ENCODE measurements around the gene CPLANE1. TPM values are rescaled to one million over a fixed set of nuclear protein-coding genes. Genes with fewer than 3 reads are reported as not detected.
"Not testable (repeated sequence)": the region's sequence is repeated elsewhere in the genome, so short reads cannot be mapped to it uniquely, and the experiment has no call there.

Gene CPLANE1
- total RNA-seq, 1 experiment from 2014 or later = 15.3 TPM

DNA sequence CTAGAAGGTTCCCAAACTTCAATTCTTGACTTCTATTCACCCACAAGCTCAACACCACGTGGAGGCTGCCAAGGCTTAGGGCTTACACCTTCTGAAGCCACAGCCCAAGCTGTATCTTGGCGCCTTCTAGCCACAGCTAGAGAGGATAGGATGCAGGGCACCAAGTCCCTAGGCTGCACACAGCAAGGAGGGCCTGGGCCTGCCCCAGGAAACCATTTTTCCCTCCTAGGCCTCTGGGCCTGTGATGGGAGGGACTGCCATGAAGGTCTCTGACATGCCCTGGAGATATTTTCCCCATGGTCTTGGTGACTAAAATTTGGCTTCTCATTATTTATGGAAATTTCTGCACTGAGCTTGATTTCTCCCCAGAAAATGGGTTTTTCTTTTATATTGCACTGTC lies 112.5 kb downstream of the CPLANE1 start:
- Mint-ChIP-seq H3K9me3 (ENCODE audit: unreplicated experiment) (peaks cover 26% of the 10 kb centered on the region), H3K4me1 (ENCODE audit: low read depth, unreplicated experiment) (no peaks in the 10 kb centered on the region), H3K27ac (ENCODE audit: unreplicated experiment) (no peak overlapping the region), H3K4me3 (ENCODE audit: unreplicated experiment) (no peak overlapping the region), H3K36me3 (ENCODE audit: insufficient read depth, unreplicated experiment) (peaks cover 44% of the 10 kb centered on the region), H3K27me3 (ENCODE audit: insufficient read depth, unreplicated experiment) (no peaks in the 10 kb centered on the region)
- Histone ChIP-seq H3K27me3 (replicated peaks; ENCODE audit: control insufficient read depth, insufficient read depth, low read length) (no peaks in the 10 kb centered on the region), H3K9me3 (peaks cover 25% of the 10 kb centered on the region), H3K4me3 (ENCODE audit: low read depth, low read length) (no peak overlapping the region), H3K4me1 (no peaks in the 10 kb centered on the region), H3K36me3 (ENCODE audit: control insufficient read depth, insufficient read depth, low read length) (peaks cover 1% of the 10 kb centered on the region; the same call in 1 of the 2 replicates)
- ChIA-PET CTCF (no interaction called here), POLR2A (no interaction called here)
- intact Hi-C loops (cut with micrococcal nuclease; ENCODE audit: unreplicated experiment) = no loop called here
- BruUV-seq (replicated peaks) = no TSS peak
- TF ChIP-seq, protein P1, sequence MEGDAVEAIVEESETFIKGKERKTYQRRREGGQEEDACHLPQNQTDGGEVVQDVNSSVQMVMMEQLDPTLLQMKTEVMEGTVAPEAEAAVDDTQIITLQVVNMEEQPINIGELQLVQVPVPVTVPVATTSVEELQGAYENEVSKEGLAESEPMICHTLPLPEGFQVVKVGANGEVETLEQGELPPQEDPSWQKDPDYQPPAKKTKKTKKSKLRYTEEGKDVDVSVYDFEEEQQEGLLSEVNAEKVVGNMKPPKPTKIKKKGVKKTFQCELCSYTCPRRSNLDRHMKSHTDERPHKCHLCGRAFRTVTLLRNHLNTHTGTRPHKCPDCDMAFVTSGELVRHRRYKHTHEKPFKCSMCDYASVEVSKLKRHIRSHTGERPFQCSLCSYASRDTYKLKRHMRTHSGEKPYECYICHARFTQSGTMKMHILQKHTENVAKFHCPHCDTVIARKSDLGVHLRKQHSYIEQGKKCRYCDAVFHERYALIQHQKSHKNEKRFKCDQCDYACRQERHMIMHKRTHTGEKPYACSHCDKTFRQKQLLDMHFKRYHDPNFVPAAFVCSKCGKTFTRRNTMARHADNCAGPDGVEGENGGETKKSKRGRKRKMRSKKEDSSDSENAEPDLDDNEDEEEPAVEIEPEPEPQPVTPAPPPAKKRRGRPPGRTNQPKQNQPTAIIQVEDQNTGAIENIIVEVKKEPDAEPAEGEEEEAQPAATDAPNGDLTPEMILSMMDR (IDR thresholded peaks at IDR 0.05; ENCODE audit: insufficient read depth in 1 of 2, low read depth in 1 of 2, low read length in 1 of 2, severe bottlenecking in 1 of 2, unreplicated experiment in 1 of 2) = no peak
- DNase-seq = no peak

DNA sequence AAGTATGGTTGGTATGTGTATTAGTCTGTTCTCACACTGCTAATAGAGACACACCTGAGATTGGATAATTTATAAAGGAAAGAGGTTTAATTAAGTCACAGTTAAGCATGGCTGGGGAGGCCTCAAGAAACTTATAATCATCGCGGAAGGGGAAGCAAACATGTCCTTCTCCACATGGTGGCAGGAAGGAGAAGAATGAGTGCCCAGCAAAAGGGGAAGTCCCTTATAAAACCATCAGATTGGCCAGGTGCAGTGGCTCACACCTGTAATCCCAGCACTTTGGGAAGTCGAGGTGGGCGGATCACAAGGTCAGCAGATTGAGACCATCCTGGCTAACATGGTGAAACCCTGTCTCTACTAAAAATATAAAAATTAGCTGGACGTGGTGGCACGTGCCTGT lies 113.9 kb downstream of the CPLANE1 start:
- CTCF ChIA-PET; H3K4me3 Mint-ChIP-seq (ENCODE audit: unreplicated experiment); DNase-seq; H3K27me3 ChIP-seq (replicated peaks; ENCODE audit: control insufficient read depth, insufficient read depth, low read length); H3K4me1 Mint-ChIP-seq (ENCODE audit: low read depth, unreplicated experiment); H3K36me3 ChIP-seq (ENCODE audit: control insufficient read depth, insufficient read depth, low read length); H3K4me1 ChIP-seq; H3K4me3 ChIP-seq (ENCODE audit: low read depth, low read length); intact Hi-C loops (cut with micrococcal nuclease; ENCODE audit: unreplicated experiment); H3K27ac Mint-ChIP-seq (ENCODE audit: unreplicated experiment); BruUV-seq (replicated peaks); H3K27me3 Mint-ChIP-seq (ENCODE audit: insufficient read depth, unreplicated experiment); POLR2A ChIA-PET: not testable (repeated sequence)
- peaks cover 44% of the 10 kb centered on the region for H3K36me3 Mint-ChIP-seq (ENCODE audit: insufficient read depth, unreplicated experiment)
- peaks cover 26% of the 10 kb centered on the region for H3K9me3 Mint-ChIP-seq (ENCODE audit: unreplicated experiment)
- peaks cover 25% of the 10 kb centered on the region for H3K9me3 ChIP-seq

DNA sequence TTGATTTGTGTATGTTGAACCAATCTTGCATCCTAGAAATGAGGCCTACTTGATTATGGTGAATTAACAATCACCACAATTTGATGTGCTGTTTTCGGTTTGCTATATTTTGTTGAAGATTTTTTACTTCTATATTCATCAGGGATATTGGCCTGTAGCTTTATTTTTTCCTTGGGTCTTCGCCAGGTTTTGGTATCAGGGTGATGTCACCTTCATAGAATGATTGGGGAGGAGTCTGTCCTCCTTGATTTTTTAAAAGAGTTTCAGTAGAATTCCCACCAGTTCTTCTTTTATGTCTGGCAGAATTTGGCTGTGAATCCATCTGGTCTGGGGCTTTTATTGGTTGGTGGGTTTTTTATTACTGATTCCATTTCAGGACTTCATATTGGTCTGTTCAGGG lies 115.2 kb downstream of the CPLANE1 start:
- DNase-seq = no peak
- no peak overlapping the region for H3K27ac Mint-ChIP-seq (ENCODE audit: unreplicated experiment)
- H3K4me1 ChIP-seq = no peaks in the 10 kb centered on the region
- peaks cover 1% of the 10 kb centered on the region; the same call in 1 of the 2 replicates for H3K36me3 ChIP-seq (ENCODE audit: control insufficient read depth, insufficient read depth, low read length)
- peaks cover 54% of the 10 kb centered on the region for H3K36me3 Mint-ChIP-seq (ENCODE audit: insufficient read depth, unreplicated experiment)
- no peaks in the 10 kb centered on the region for H3K4me1 Mint-ChIP-seq (ENCODE audit: low read depth, unreplicated experiment)
- peaks cover 25% of the 10 kb centered on the region for H3K9me3 ChIP-seq
- peaks cover 34% of the 10 kb centered on the region for H3K9me3 Mint-ChIP-seq (ENCODE audit: unreplicated experiment)
- TF ChIP-seq, protein P1 (IDR thresholded peaks at IDR 0.05; ENCODE audit: insufficient read depth in 1 of 2, low read depth in 1 of 2, low read length in 1 of 2, severe bottlenecking in 1 of 2, unreplicated experiment in 1 of 2) = no peak
- H3K4me3 Mint-ChIP-seq (ENCODE audit: unreplicated experiment) = no peak overlapping the region
- no TSS peak for BruUV-seq (replicated peaks)
- H3K27me3 ChIP-seq (replicated peaks; ENCODE audit: control insufficient read depth, insufficient read depth, low read length) = no peaks in the 10 kb centered on the region
- intact Hi-C loops (cut with micrococcal nuclease; ENCODE audit: unreplicated experiment) = no loop called here
- no peak overlapping the region for H3K4me3 ChIP-seq (ENCODE audit: low read depth, low read length)
- H3K27me3 Mint-ChIP-seq (ENCODE audit: insufficient read depth, unreplicated experiment) = no peaks in the 10 kb centered on the region
- ChIA-PET CTCF (no interaction called here), POLR2A (no interaction called here)

DNA sequence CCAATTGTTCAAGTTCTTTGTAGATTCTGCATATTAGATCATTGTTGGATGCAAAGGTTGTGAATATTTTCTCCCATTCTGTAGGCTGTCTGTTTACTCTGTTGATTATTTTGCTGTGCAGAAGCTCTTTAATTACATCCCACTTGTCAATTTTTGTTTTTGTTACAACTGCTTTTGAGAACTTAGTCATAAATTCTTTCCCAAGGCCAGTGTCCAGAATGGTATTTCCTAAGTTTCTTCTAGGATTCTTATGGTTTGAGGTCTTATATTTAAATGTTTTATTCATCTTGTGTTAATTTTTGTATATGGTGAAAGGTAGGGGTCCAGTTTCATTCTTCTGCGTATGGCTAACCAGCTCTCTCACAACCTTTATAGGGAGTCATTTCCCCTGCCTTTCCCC lies 116.5 kb downstream of the CPLANE1 start:
- ChIA-PET POLR2A (no interaction called here), CTCF (no interaction called here)
- TF ChIP-seq, protein P1 (IDR thresholded peaks at IDR 0.05; ENCODE audit: insufficient read depth in 1 of 2, low read depth in 1 of 2, low read length in 1 of 2, severe bottlenecking in 1 of 2, unreplicated experiment in 1 of 2) = no peak
- peaks cover 1% of the 10 kb centered on the region; the same call in 1 of the 2 replicates for H3K36me3 ChIP-seq (ENCODE audit: control insufficient read depth, insufficient read depth, low read length)
- no peaks in the 10 kb centered on the region for H3K27me3 Mint-ChIP-seq (ENCODE audit: insufficient read depth, unreplicated experiment)
- no peaks in the 10 kb centered on the region for H3K4me1 ChIP-seq
- no peaks in the 10 kb centered on the region for H3K27me3 ChIP-seq (replicated peaks; ENCODE audit: control insufficient read depth, insufficient read depth, low read length)
- H3K27ac Mint-ChIP-seq (ENCODE audit: unreplicated experiment) = no peak overlapping the region
- H3K9me3 ChIP-seq = peaks cover 19% of the 10 kb centered on the region
- no TSS peak for BruUV-seq (replicated peaks)
- peaks cover 50% of the 10 kb centered on the region for H3K36me3 Mint-ChIP-seq (ENCODE audit: insufficient read depth, unreplicated experiment)
- peaks cover 32% of the 10 kb centered on the region for H3K9me3 Mint-ChIP-seq (ENCODE audit: unreplicated experiment)
- intact Hi-C loops (cut with micrococcal nuclease; ENCODE audit: unreplicated experiment) = no loop called here
- H3K4me3 ChIP-seq (ENCODE audit: low read depth, low read length) = no peak overlapping the region
- no peak for DNase-seq
- no peaks in the 10 kb centered on the region for H3K4me1 Mint-ChIP-seq (ENCODE audit: low read depth, unreplicated experiment)
- no peak overlapping the region for H3K4me3 Mint-ChIP-seq (ENCODE audit: unreplicated experiment)
